ENCODE data around the gene POLR2C.

DNA sequence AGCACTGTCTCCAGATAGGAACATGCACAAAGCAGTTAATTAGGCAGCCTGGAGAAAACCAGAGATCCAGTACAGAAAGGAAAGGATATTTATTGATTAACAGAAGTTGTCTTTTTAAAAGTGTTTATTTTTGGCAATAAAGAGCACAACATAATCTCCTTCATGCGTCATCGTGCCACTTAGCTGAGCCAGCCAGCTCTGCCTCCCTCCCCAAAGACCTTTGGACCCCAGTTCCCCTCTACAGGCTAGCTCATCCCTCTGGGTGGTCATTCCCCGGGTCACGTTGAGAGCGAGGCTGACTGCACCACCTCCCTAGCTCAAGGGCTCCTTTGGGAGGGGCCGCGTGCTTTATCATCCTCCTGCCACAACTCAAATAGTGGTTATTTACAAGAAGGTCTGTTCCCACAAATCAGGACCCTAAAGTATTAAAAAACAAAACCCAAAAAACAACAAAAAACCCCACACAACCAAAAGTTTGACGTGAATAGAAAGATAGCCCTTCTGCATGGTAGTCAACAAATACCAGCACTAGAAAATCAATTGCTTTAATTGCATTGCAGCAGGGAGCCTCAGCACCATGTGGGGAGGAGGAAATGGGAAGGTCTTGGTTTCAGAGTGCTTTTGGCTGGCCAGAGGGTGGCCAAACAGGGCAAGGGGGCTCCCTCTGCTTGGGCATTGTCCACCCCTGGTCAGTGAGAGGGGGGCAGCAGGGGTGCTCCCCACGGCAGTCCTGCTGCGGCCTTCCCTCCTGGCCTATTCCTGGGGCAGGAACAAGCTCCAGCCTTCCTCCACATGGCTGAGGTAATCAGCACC, 9.6 kb downstream of the POLR2C start:
- TF ChIP-seq, protein P1, sequence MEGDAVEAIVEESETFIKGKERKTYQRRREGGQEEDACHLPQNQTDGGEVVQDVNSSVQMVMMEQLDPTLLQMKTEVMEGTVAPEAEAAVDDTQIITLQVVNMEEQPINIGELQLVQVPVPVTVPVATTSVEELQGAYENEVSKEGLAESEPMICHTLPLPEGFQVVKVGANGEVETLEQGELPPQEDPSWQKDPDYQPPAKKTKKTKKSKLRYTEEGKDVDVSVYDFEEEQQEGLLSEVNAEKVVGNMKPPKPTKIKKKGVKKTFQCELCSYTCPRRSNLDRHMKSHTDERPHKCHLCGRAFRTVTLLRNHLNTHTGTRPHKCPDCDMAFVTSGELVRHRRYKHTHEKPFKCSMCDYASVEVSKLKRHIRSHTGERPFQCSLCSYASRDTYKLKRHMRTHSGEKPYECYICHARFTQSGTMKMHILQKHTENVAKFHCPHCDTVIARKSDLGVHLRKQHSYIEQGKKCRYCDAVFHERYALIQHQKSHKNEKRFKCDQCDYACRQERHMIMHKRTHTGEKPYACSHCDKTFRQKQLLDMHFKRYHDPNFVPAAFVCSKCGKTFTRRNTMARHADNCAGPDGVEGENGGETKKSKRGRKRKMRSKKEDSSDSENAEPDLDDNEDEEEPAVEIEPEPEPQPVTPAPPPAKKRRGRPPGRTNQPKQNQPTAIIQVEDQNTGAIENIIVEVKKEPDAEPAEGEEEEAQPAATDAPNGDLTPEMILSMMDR (conservative IDR thresholded peaks at IDR 0.05; ENCODE audit: low read length), result no peak
- no peak for TF ChIP-seq EZH2phosphoT487 (IDR thresholded peaks at IDR 0.05; ENCODE audit: borderline replicate concordance, low read depth, low read length)

Measured in OCI-LY7 (cell line).